Activated T-cell treated with anti-CD3 and anti-CD28 coated beads, Interleukin-2, amount 50 U/mL, for 1 hour (primary cell): ENCODE results near the gene WDR81.
"Not testable (repeated sequence)": the region's sequence is repeated elsewhere in the genome, so short reads cannot be mapped to it uniquely, and the experiment has no call there.

Experiments used
- DNase-seq: peaks from one replicate; pipeline ENCODE4 v3.0.0-alpha.2; 2020

The WDR81 gene

GRCh38 chr17:1732241-1732832 lies 7.8 kb downstream of the WDR81 start:
- DNase-seq = no peak

GRCh38 chr17:1732833-1733321 lies 8.4 kb downstream of the WDR81 start:
- no peak for DNase-seq

- DNase-seq = no peak
Measured at GRCh38 chr17:1733759-1734158, 9.3 kb downstream of the WDR81 start.

DNA sequence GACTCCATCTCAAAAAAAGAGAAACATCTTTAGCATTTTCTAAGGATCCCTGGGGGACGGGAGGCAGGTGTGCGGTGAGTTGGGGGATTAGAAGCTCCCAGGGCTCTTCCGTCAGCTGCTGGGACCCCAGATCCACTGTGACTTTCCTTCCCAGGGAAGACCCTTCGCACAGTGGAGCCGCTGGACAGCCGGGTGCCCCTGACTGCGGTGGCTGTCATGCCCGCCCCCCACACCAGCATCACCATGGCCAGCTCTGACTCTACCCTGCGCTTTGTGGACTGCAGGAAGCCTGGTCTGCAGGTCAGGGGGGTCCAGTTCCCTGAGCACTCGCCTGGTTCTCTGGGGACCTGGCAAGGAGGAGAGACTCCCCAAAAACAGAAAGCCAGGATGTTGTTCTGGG lies 10.9 kb downstream of the WDR81 start:
- no peak for DNase-seq

DNA sequence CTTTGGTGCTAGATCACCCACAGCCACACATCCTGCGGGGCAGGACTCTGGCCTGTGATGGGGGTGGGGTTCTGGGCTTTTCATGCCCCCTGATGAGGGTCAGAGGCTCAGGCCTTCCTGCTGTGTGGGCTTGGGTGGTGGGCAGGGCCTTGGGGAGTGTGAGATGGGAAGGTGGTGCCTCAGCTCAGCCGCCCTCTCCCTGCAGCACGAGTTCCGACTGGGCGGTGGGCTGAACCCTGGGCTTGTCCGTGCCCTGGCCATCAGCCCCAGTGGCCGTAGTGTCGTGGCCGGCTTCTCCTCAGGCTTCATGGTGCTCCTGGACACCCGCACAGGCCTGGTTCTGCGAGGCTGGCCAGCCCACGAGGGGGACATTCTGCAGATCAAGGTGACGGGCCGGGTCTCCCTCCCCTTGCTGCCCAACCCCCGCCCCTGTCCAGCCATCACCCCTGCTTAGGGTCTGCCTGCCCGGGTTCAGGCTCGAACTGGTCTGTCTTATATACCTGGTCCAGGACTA lies 11.4 kb downstream of the WDR81 start:
- no peak for DNase-seq

GRCh38 chr17:1736348-1737281 lies 12.1 kb downstream of the WDR81 start:
- no peak for DNase-seq

DNA sequence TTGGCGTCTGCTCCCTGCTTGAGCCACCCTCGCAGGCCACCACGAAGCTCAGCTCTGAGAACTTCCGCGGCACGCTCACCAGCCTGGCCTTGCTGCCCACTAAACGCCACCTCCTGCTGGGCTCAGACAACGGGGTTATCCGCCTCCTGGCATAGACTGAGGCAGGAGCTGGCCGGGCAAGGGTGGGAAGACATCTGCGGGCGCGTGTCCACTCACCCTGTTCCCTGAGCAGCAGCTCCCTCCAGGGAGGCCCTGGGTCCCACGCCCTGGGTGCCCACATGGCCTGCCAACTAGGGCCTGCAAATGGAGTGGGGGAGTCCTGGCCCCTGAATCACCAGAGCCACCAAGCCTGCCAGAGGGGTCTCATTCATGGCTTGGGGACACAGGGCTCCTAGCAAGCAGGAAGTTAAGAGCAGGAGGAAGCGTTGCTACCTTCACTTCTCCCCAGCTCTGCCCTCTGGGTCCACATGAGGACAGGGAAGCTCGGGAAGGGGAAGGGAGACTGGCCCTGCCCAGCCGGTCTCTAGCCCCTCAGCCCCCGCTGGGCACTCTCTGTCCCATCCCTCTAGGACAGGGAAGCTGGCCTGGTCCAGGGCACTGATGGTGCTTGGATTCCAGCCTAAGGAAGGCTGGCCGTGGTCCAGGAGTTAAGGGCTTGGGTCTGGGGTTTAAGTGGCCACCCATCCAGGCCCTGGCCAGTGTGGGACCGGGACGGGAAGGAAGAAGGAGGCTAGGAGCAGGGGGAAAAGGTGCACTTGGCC lies 13.2 kb downstream of the WDR81 start:
- DNase-seq = no peak

DNA sequence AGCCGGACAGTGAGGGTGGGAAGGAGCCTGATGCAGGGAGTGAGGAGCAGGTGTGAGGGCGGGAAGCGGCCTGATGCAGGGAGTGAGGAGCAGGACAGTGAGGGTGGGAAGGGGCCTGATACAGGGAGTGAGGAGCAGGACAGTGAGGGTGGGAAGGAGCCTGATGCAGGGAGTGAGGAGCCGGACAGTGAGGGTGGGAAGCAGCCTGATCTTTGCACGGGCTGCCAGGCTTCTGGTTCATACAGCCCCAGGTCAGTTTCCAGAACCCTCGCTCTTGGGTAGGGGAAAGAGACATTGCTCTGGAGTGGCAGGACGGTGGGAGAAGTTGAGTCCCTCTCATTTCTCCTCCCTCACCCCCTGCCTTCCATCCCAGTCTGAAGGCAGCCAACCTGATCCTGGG lies 17.4 kb downstream of the WDR81 start:
- not testable (repeated sequence) for DNase-seq

DNA sequence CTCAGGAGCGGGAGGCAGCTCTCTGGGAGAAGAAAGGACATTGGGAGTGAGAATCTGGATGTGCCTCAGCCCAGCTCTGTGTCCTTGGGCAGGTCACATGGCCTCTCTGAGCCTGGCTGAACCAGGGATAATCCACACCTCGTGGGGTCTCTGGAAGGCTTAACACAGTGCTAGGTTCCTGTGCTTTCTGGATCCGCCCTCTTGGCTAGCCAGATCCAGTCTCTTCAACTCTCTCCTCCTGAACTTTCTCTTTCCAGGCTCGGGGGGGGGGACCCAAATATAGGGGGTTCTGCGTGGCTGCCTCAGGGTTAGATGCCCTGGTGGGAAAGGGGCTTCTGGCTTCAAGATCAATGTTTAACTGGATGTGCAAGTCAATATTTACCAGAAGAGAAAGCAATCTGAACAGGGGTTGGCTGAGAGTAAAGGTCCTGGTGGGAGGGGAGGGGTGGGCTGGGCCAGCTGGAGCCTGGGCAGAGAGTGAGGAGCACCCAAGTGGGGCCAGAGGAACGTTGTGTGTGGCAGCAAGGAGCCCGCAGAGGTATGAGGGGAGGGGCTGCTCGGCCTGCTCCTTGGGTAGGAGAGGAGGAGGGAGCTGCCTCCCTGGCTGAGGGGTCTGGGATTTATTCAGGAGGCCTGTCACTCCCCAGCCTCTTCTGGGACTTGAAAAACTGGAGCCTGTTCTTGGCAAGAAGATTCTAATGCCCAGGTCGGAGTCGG lies 18.0 kb downstream of the WDR81 start, which contains the start of gene SERPINF2:
TSS of gene SERPINF2 (plus strand) at position 501 of the 717 bp plus-strand sequence. CDS start 2,125 bp downstream, outside the sequence.
- DNase-seq = no peak

- no peak for DNase-seq
Measured at GRCh38 chr17:1743088-1743439, 18.6 kb downstream of the WDR81 start.

- DNase-seq = no peak
Measured at GRCh38 chr17:1744551-1745512, 20.3 kb downstream of the WDR81 start.

DNA sequence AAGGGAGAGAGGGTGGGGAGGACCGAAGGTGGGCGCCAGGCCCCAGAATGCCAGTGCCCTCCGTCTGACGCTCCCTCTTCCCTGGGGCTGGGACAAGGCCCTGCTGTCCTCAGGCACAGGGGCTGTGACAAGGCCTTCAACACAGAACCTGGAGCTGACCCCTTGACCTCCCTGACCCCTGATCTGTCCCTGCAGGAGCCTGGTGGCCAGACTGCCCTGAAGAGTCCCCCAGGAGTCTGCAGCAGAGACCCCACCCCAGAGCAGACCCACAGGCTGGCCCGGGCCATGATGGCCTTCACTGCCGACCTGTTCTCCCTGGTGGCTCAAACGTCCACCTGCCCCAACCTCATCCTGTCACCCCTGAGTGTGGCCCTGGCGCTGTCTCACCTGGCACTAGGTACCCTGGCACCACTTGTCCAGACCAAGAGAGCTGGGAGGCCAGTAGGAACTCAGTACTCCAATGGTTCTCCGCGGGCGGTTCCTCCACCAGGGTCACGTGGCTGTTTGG lies 21.1 kb downstream of the WDR81 start:
- DNase-seq = no peak

GRCh38 chr17:1746975-1747543 lies 22.6 kb downstream of the WDR81 start:
- no peak for DNase-seq

- no peak for DNase-seq
Measured at GRCh38 chr17:1750628-1751027, 26.1 kb downstream of the WDR81 start.

DNA sequence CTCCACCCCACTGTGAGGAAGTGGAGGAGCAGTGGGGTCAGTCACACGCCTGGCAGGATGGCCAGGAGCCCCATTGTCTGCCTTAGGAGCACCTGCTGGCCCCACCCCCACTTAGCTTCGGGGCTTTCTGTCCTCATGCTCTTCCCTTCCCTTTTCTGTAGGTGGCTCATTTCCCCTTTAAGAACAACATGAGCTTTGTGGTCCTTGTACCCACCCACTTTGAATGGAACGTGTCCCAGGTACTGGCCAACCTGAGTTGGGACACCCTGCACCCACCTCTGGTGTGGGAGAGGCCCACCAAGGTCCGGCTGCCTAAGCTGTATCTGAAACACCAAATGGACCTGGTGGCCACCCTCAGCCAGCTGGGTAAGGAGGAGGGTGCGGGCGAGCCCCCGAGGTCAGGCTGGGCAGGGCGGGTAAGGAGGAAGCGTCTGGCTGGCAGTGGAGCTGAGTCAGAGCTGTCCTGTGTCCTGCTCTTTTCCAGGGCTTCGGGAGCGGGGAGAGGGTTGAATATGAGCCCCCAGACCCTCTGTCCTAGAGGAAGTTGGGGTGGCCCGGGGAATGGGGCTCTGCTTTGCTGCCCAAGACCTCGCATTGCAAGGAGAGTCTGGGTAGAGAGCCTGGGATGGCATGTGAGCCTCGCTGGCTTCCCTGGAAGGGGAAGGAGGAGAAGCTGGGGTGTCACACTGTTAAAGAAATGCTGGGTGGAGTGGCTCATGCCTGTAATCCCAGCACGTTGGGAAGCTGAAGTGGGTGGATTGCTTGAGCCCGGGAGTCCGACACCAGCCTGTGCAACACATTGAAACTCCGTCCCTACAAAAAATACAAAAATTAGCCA lies 28.1 kb downstream of the WDR81 start:
- DNase-seq = no peak

DNA sequence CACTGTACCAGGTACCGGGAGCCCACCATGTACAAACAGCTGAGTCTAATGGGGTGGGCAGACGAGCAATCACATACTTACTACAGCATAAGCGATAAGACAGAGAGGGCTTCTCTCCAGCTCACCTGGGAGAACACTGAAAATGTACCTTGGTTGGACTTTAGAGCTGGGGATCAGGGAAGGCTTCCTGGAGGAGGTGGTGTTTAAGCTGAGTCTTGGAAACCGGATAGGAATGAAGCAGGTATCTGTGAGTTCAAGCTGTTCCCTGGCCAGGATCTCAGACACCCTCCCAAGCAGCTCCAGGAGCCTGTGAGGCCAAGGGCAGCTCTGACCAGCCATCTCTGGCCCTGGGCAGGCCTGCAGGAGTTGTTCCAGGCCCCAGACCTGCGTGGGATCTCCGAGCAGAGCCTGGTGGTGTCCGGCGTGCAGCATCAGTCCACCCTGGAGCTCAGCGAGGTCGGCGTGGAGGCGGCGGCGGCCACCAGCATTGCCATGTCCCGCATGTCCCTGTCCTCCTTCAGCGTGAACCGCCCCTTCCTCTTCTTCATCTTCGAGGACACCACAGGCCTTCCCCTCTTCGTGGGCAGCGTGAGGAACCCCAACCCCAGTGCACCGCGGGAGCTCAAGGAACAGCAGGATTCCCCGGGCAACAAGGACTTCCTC lies 29.4 kb downstream of the WDR81 start:
- DNase-seq = no peak

- no peak for DNase-seq
Measured at GRCh38 chr17:1754430-1755112, 30.1 kb downstream of the WDR81 start.

- no peak for DNase-seq
Measured at GRCh38 chr17:1755252-1755826, 30.8 kb downstream of the WDR81 start.
